Raji (cell line): Measurements from ENCODE around the gene ME3.

Experiments used
- POLR2A ChIP-seq: IDR thresholded peaks from 2 replicates; pipeline ENCODE4 v1.6.1; 2011; ENCODE audit warnings: low read depth, low read length, control low read depth; ENCODE audit not compliant: insufficient read depth

The ME3 gene

GRCh38 chr11:86621854-86622253 lies 50.6 kb downstream of the ME3 start:
- TF ChIP-seq POLR2A: no peak

- no peak for TF ChIP-seq POLR2A
Measured at GRCh38 chr11:86620891-86621521, 51.4 kb downstream of the ME3 start.

GRCh38 chr11:86617502-86617901 lies 54.9 kb downstream of the ME3 start:
- no peak for TF ChIP-seq POLR2A

- TF ChIP-seq POLR2A: no peak
Measured at GRCh38 chr11:86615487-86615886, 56.9 kb downstream of the ME3 start.

GRCh38 chr11:86610559-86611341 lies 61.7 kb downstream of the ME3 start:
- TF ChIP-seq POLR2A: no peak

GRCh38 chr11:86608251-86608799 lies 64.1 kb downstream of the ME3 start:
- no peak for TF ChIP-seq POLR2A

GRCh38 chr11:86606836-86607481 lies 65.5 kb downstream of the ME3 start:
- no peak for TF ChIP-seq POLR2A

GRCh38 chr11:86606270-86606835 lies 66.1 kb downstream of the ME3 start:
- TF ChIP-seq POLR2A: no peak

DNA sequence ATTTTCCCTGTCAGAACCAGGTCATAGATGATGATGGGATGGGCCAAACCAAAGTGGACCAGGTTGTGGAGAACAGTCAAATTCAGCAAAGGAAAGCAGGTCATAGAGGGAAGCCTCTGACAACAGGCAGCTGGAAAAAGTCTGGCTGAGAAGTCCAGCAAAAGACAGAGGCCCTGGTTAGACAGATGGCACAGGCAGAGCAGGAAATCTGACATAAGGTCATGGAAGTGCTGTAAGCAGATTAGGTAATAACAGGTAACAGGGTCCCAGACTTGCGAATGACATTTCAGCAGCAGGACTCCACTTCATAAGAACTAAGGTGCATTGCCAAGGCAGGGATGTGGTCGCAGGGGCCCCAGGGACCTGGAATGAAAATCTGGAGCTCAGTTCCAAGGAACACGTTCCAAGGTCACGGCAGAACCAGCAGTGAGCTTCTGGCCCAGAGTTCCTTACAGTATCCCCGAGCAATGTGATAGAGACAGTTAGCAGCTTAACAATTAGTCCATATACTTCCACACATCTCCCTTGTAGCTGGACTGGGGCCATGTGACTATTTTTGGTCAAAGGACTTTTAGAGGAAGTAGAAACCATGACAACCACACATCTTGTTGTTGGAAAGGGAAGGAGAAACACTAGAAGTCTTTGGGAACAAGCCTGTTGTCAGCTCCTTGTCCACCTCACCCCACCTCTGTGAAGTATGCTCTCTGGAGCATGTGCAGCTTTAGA lies 75.4 kb downstream of the ME3 start:
- TF ChIP-seq POLR2A: no peak

GRCh38 chr11:86595955-86596354 lies 76.5 kb downstream of the ME3 start:
- TF ChIP-seq POLR2A: no peak

DNA sequence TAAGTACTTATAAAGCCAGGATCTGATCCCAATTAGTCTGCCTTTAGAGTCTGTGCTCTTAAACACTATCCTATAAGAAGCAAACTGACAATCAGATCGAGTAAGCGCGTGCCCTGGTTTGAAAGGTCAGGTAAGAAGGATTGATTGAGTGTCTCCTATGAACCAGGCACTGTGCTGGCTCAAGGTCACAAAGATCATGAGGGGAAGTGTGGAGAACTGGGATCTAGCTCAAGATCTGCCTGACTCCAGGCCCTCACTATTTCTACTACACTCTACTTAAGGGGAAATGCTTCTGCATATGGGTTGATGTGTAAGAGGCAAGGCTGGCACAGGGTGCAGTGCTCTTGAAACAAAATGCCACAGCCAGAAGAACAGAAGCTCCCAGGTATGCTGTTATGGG lies 77.0 kb downstream of the ME3 start:
- TF ChIP-seq POLR2A: no peak

GRCh38 chr11:86594746-86595145 lies 77.7 kb downstream of the ME3 start:
- TF ChIP-seq POLR2A: no peak

- no peak for TF ChIP-seq POLR2A
Measured at GRCh38 chr11:86593833-86594232, 78.6 kb downstream of the ME3 start.

DNA sequence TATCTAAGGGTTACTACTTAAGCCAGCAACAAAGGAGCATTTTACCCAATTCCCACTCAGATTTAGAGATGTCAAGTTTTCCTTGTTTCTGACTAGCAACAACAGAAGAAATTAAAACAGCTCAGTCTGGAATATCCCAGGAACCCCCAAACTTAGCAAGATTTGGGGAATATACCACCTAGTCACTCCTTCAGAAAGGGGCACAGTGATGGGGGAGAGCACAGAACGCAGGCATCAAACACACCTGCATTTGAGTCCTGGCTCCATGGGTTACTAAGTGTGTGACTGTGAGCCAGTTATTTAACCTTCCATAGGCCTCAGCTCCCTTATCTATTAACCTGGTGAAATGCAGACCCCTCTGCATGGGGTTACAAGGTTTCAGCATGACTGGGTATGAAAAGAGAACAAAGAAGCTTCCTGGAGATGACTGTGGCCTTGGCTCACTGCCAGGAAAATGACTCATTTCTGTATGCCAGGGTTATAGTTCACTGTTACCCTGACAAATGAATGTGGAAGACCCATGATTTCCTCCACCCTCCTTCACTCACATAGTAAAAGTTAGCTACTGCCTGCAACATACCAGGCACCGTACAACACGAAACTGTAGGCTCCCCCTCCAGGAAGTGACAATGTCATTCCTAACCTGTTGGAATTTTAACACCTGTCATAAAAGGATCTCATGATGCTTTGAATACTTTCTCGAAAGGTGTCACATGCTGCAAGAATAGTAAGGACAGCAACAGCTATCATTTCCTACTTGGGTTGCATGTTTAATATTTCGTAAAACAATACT lies 79.6 kb downstream of the ME3 start:
- no peak for TF ChIP-seq POLR2A
